WTC11 (cell line): ENCODE measurements around the gene EEFSEC.

ENCODE experiments used
- CREB1 ChIP-seq: sonication (generic); formaldehyde crosslinking; IDR thresholded peaks from 2 replicates; pipeline ENCODE4 v1.8.0; 2023; ENCODE audit warnings: mild to moderate bottlenecking, missing genetic modification reagents
- E2F1 ChIP-seq: sonication (generic); formaldehyde crosslinking; IDR thresholded peaks from 2 replicates; pipeline ENCODE4 v1.8.0; 2022; ENCODE audit warnings: mild to moderate bottlenecking, missing genetic modification reagents
- ESRRA ChIP-seq: sonication (generic); formaldehyde crosslinking; IDR thresholded peaks from 2 replicates; pipeline ENCODE4 v1.8.1; 2022; ENCODE audit warnings: mild to moderate bottlenecking, missing genetic modification reagents, borderline replicate concordance
- IRF2 ChIP-seq: sonication (generic); formaldehyde crosslinking; IDR thresholded peaks from 2 replicates; pipeline ENCODE4 v1.8.0; 2022; ENCODE audit warnings: low read depth, missing genetic modification reagents, borderline replicate concordance
- JUN ChIP-seq: sonication (generic); formaldehyde crosslinking; IDR thresholded peaks from 2 replicates; pipeline ENCODE4 v1.8.0; 2023; ENCODE audit warnings: mild to moderate bottlenecking, missing genetic modification reagents
- MAX ChIP-seq: sonication (generic); formaldehyde crosslinking; IDR thresholded peaks from 2 replicates; pipeline ENCODE4 v1.8.0; 2022; ENCODE audit warnings: mild to moderate bottlenecking, missing genetic modification reagents
- NFYB ChIP-seq: sonication (generic); formaldehyde crosslinking; conservative IDR thresholded peaks from 2 replicates; pipeline ENCODE4 v1.8.0; 2022; ENCODE audit warnings: low read depth, missing genetic modification reagents
- ZNF232 ChIP-seq: sonication (generic); formaldehyde crosslinking; IDR thresholded peaks from 2 replicates; pipeline ENCODE4 v1.8.0; 2022; ENCODE audit warnings: mild to moderate bottlenecking, missing genetic modification reagents
- TF ChIP-seq, protein P1 (sequence below): fragments of 200-600 bp; IDR thresholded peaks from 2 replicates; pipeline ENCODE4 v1.8.0; 2022; ENCODE audit warnings: antibody characterized with exemption
- TF ChIP-seq, protein P2 (sequence below): sonication (generic); formaldehyde crosslinking; IDR thresholded peaks from 2 replicates; pipeline ENCODE4 v1.8.1; 2023; ENCODE audit warnings: mild to moderate bottlenecking, missing genetic modification reagents, moderate library complexity

DNA sequence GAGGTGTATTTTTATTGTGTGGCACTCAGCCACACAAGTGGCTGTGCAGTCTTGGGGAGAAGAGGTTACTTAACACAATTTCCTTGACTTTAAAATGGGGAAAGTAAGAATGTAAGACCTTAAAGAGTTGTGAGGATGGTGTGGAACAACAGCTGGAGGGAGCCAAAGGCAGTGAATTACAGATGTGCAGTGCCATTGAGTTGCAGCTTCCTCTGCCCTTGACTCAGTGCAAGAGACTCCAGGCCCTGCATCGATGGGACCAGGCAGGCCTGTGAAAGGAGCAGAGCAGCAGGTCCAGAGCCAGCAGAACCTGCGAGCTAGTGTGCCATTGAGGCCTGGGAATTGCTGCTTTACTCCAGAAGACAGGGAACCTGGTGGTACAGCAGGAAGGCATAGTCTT lies 27.2 kb downstream of the EEFSEC start:
- TF ChIP-seq NFYB, result no peak
- no peak for TF ChIP-seq MAX
- TF ChIP-seq E2F1 (CRISPR knock-in tag), result no peak
- no peak for TF ChIP-seq JUN
- no peak for TF ChIP-seq ESRRA (CRISPR knock-in tag)
- TF ChIP-seq ZNF232 (CRISPR knock-in tag), result no peak
- no peak for TF ChIP-seq IRF2
- TF ChIP-seq, protein P1, sequence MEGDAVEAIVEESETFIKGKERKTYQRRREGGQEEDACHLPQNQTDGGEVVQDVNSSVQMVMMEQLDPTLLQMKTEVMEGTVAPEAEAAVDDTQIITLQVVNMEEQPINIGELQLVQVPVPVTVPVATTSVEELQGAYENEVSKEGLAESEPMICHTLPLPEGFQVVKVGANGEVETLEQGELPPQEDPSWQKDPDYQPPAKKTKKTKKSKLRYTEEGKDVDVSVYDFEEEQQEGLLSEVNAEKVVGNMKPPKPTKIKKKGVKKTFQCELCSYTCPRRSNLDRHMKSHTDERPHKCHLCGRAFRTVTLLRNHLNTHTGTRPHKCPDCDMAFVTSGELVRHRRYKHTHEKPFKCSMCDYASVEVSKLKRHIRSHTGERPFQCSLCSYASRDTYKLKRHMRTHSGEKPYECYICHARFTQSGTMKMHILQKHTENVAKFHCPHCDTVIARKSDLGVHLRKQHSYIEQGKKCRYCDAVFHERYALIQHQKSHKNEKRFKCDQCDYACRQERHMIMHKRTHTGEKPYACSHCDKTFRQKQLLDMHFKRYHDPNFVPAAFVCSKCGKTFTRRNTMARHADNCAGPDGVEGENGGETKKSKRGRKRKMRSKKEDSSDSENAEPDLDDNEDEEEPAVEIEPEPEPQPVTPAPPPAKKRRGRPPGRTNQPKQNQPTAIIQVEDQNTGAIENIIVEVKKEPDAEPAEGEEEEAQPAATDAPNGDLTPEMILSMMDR, result no peak
- no peak for TF ChIP-seq CREB1
- TF ChIP-seq, protein P2, sequence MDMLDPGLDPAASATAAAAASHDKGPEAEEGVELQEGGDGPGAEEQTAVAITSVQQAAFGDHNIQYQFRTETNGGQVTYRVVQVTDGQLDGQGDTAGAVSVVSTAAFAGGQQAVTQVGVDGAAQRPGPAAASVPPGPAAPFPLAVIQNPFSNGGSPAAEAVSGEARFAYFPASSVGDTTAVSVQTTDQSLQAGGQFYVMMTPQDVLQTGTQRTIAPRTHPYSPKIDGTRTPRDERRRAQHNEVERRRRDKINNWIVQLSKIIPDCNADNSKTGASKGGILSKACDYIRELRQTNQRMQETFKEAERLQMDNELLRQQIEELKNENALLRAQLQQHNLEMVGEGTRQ (CRISPR knock-in tag), result no peak
